Memory B cell (primary cell): ENCODE results near the gene SULT2A1.

Experiments
- ATAC-seq: fragments of 150-1000 bp; cut with Tn5 transposase; 2 replicates; pipeline ENCODE4 v1.10.0; 2021; ENCODE audit warnings: low read depth, mild to moderate bottlenecking, moderate library complexity
- DNase-seq, 2 donors: peaks; one replicate each; pipeline ENCODE4 v3.0.0; 2022; ENCODE audit warnings: low spot score in 2 of 2
- H3K27ac Mint-ChIP-seq: one replicate; pipeline ENCODE4 v1.8.0; 2022; ENCODE audit warnings: mild to moderate bottlenecking, moderate library complexity, mixed read lengths
- H3K27me3 Mint-ChIP-seq: one replicate; pipeline ENCODE4 v1.8.0; 2022; ENCODE audit warnings: mixed read lengths
- H3K36me3 Mint-ChIP-seq: one replicate; pipeline ENCODE4 v1.8.0; 2022; ENCODE audit warnings: mild to moderate bottlenecking, mixed read lengths
- H3K4me1 Mint-ChIP-seq: one replicate; pipeline ENCODE4 v1.8.0; 2022; ENCODE audit warnings: mixed read lengths
- H3K4me3 Mint-ChIP-seq: one replicate; pipeline ENCODE4 v1.8.0; 2022; ENCODE audit warnings: mild to moderate bottlenecking, moderate library complexity, mixed read lengths
- H3K9me3 Mint-ChIP-seq: one replicate; pipeline ENCODE4 v1.8.0; 2022; ENCODE audit warnings: mixed read lengths

Gene SULT2A1

GRCh38 chr19:47848823-47849473 lies 37.2 kb downstream of the SULT2A1 start:
- no peak overlapping the region for H3K4me3 Mint-ChIP-seq
- peaks cover 2% of the 10 kb centered on the region for H3K36me3 Mint-ChIP-seq
- H3K27me3 Mint-ChIP-seq: peaks cover 24% of the 10 kb centered on the region
- H3K27ac Mint-ChIP-seq: no peak overlapping the region
- peaks cover 3% of the 10 kb centered on the region for H3K4me1 Mint-ChIP-seq
- no peak for ATAC-seq
- no peak for DNase-seq
- peaks cover 4% of the 10 kb centered on the region for H3K9me3 Mint-ChIP-seq

GRCh38 chr19:47848425-47848822 lies 37.7 kb downstream of the SULT2A1 start:
- H3K4me3 Mint-ChIP-seq: no peak overlapping the region
- peaks cover 3% of the 10 kb centered on the region for H3K4me1 Mint-ChIP-seq
- H3K36me3 Mint-ChIP-seq: peaks cover 2% of the 10 kb centered on the region
- H3K27me3 Mint-ChIP-seq: peaks cover 21% of the 10 kb centered on the region
- H3K9me3 Mint-ChIP-seq: peaks cover 4% of the 10 kb centered on the region
- DNase-seq: no peak
- no peak for ATAC-seq
- H3K27ac Mint-ChIP-seq: no peak overlapping the region

GRCh38 chr19:47842941-47843340 lies 43.2 kb downstream of the SULT2A1 start:
- ATAC-seq: no peak
- Mint-ChIP-seq H3K27me3 (peaks cover 18% of the 10 kb centered on the region), H3K4me3 (no peak overlapping the region), H3K36me3 (no peaks in the 10 kb centered on the region), H3K9me3 (no peaks in the 10 kb centered on the region), H3K4me1 (no peaks in the 10 kb centered on the region), H3K27ac (no peak overlapping the region)
- DNase-seq: no peak

- DNase-seq: no peak
- H3K27ac Mint-ChIP-seq: no peak overlapping the region
- H3K27me3 Mint-ChIP-seq: peaks cover 14% of the 10 kb centered on the region
- H3K9me3 Mint-ChIP-seq: no peaks in the 10 kb centered on the region
- no peak for ATAC-seq
- no peak overlapping the region for H3K4me3 Mint-ChIP-seq
- H3K36me3 Mint-ChIP-seq: no peaks in the 10 kb centered on the region
- no peaks in the 10 kb centered on the region for H3K4me1 Mint-ChIP-seq
Measured at GRCh38 chr19:47839913-47840312, 46.2 kb downstream of the SULT2A1 start.

- H3K4me3 Mint-ChIP-seq: no peak overlapping the region
- DNase-seq (no peak), ATAC-seq (no peak)
- peaks cover 14% of the 10 kb centered on the region for H3K27me3 Mint-ChIP-seq
- no peaks in the 10 kb centered on the region for H3K9me3 Mint-ChIP-seq
- H3K4me1 Mint-ChIP-seq: no peaks in the 10 kb centered on the region
- no peaks in the 10 kb centered on the region for H3K36me3 Mint-ChIP-seq
- H3K27ac Mint-ChIP-seq: no peak overlapping the region
Measured at GRCh38 chr19:47839411-47839810, 46.7 kb downstream of the SULT2A1 start.

- Mint-ChIP-seq H3K36me3 (no peaks in the 10 kb centered on the region), H3K27me3 (peaks cover 2% of the 10 kb centered on the region), H3K27ac (no peak overlapping the region), H3K4me1 (no peaks in the 10 kb centered on the region), H3K9me3 (no peaks in the 10 kb centered on the region), H3K4me3 (no peak overlapping the region)
- no peak for DNase-seq
- no peak for ATAC-seq
Measured at GRCh38 chr19:47836038-47836437, 50.1 kb downstream of the SULT2A1 start.

- Mint-ChIP-seq H3K27ac (no peak overlapping the region), H3K4me3 (no peak overlapping the region), H3K9me3 (no peaks in the 10 kb centered on the region), H3K36me3 (no peaks in the 10 kb centered on the region), H3K27me3 (peaks cover 2% of the 10 kb centered on the region), H3K4me1 (no peaks in the 10 kb centered on the region)
- ATAC-seq: no peak
- no peak for DNase-seq
Measured at GRCh38 chr19:47832723-47833122, 53.4 kb downstream of the SULT2A1 start.

- Mint-ChIP-seq H3K4me1 (no peaks in the 10 kb centered on the region), H3K36me3 (no peaks in the 10 kb centered on the region), H3K4me3 (no peak overlapping the region), H3K27me3 (peaks cover 8% of the 10 kb centered on the region), H3K9me3 (peaks cover 2% of the 10 kb centered on the region), H3K27ac (no peak overlapping the region)
- ATAC-seq (no peak), DNase-seq (no peak)
Measured at GRCh38 chr19:47826800-47827199, 59.3 kb downstream of the SULT2A1 start.

GRCh38 chr19:47824396-47824795 lies 61.7 kb downstream of the SULT2A1 start:
- Mint-ChIP-seq H3K9me3 (peaks cover 2% of the 10 kb centered on the region), H3K36me3 (no peaks in the 10 kb centered on the region), H3K4me1 (peaks cover 8% of the 10 kb centered on the region), H3K4me3 (no peak overlapping the region), H3K27ac (no peak overlapping the region), H3K27me3 (peaks cover 21% of the 10 kb centered on the region)
- DNase-seq (no peak), ATAC-seq (no peak)

GRCh38 chr19:47821460-47822020 lies 64.6 kb downstream of the SULT2A1 start, which contains the start of gene CRX:
CRX (plus strand) TSS chr19:47821937; CDS start chr19:47834444, 12,507 bp downstream.
- Mint-ChIP-seq H3K27ac (no peak within 1 kb of the TSS), H3K4me3 (no peak within 1 kb of the TSS), H3K9me3 (peaks cover 2% of the 10 kb centered on the region), H3K36me3 (no peaks in the 10 kb centered on the region), H3K27me3 (peaks cover 33% of the 10 kb centered on the region), H3K4me1 (peaks cover 8% of the 10 kb centered on the region)
- ATAC-seq (no peak), DNase-seq (no peak)
